ENCODE data around the gene PLEKHG3. TPM values are rescaled to one million over a fixed set of nuclear protein-coding genes. Genes with fewer than 3 reads are reported as not detected.

The PLEKHG3 gene
- total RNA-seq, result 10 to 100 TPM; 49.0 to 53.7 TPM

GRCh38 chr14:64704143-64704742 is at the start of gene PLEKHG3:
TSS of gene PLEKHG3 (plus strand) at chr14:64704424. CDS start at chr14:64727632, 23,208 bp downstream.

Other genes starting within 250 kb of the PLEKHG3 start
- under 1 TPM; 0.33 to 0.34 TPM for gene AKAP5, start 238.9 kb upstream of the PLEKHG3 start, total RNA-seq
- gene ZBTB25, start 200.6 kb upstream of the PLEKHG3 start, total RNA-seq, result 1 to 10 TPM; 6.3 to 7.6 TPM
- gene ZBTB1, start 199.7 kb upstream of the PLEKHG3 start, total RNA-seq, result 10 to 100 TPM; 29.0 to 38.2 TPM
- gene HSPA2, start 163.7 kb upstream of the PLEKHG3 start, total RNA-seq, result 10 to 100 TPM in 1 of 2 donors, 1 to 10 TPM in 1; 8.9 to 24.6 TPM
- 1 to 10 TPM; 1.0 to 1.3 TPM for gene PPP1R36, start 154.5 kb upstream of the PLEKHG3 start, total RNA-seq
- gene SPTB, start 175.5 kb downstream of the PLEKHG3 start, total RNA-seq, result under 1 TPM in 1 of 2 donors, not detected in 1; under 0.01 TPM
- gene CHURC1, start 210.0 kb downstream of the PLEKHG3 start, total RNA-seq, result 10 to 100 TPM; 47.0 to 55.1 TPM
- not detected for gene GPX2, start 238.3 kb downstream of the PLEKHG3 start, total RNA-seq

Measured in melanocyte of skin (primary cell).